SJCRH30 (cell line): ENCODE data around the gene ARHGDIA. TPM values are rescaled to one million over a fixed set of nuclear protein-coding genes. Genes with fewer than 3 reads are reported as not detected.
"Not testable (repeated sequence)": the region's sequence is repeated elsewhere in the genome, so short reads cannot be mapped to it uniquely, and the experiment has no call there.

ENCODE experiments used
- DNase-seq, 2 experiments: peaks; one replicate each; pipeline ENCODE4 v3.0.0-alpha.2; 2015 to 2020
- H3K27ac ChIP-seq: fragments of 250-450 bp; sonication (Bioruptor Pico); 2 replicates; pipeline ENCODE4 v1.5.1; 2020; ENCODE audit warnings: mild to moderate bottlenecking, moderate library complexity
- H3K27me3 ChIP-seq: fragments of 250-450 bp; sonication (Bioruptor Pico); 2 replicates; pipeline ENCODE4 v1.5.1; 2020; ENCODE audit warnings: mild to moderate bottlenecking, moderate library complexity
- H3K36me3 ChIP-seq: fragments of 250-450 bp; sonication (Bioruptor Pico); 2 replicates; pipeline ENCODE4 v1.5.1; 2020; ENCODE audit warnings: mild to moderate bottlenecking, moderate library complexity
- H3K4me1 ChIP-seq: fragments of 250-450 bp; sonication (Bioruptor Pico); 2 replicates; pipeline ENCODE4 v1.5.1; 2020; ENCODE audit warnings: mild to moderate bottlenecking, moderate library complexity
- H3K4me3 ChIP-seq: fragments of 250-450 bp; sonication (Bioruptor Pico); 2 replicates; pipeline ENCODE4 v1.5.1; 2020; ENCODE audit warnings: mild to moderate bottlenecking, moderate library complexity
- H3K9me3 ChIP-seq: fragments of 250-450 bp; sonication (Bioruptor Pico); replicated peaks from 2 replicates; pipeline ENCODE4 v1.5.1; 2020; ENCODE audit warnings: mild to moderate bottlenecking, moderate library complexity
- total RNA-seq: library from RNA; depleted of rRNA; stranded (reverse); fragments of >200 nt; shearing (Covaris generic); gene quantifications from 2 replicates; pipeline ENCODE4 v1.2.3, GENCODE V29; 2014

The ARHGDIA gene
- total RNA-seq, 1 experiment from 2014 or later: 216 TPM

DNA sequence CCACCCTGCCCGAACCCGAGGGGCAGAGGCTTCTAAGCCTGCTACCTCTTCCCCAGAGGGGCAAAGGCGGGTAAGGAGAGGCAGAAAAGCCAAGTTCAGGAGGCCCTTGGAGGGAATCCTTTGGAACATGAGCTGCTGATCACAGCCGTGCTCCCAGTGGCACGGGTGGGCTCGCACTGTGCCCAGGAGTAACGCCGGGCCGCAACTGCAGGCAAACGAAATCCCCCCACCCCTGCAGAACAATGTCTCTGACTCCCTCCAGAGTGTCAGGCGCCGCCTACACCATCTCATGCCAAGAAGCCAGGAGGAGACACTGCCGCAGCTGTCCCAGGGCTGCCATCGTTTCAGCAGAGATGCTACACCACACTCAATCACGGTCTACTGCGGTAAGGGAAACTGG, 19.7 kb downstream of the ARHGDIA start:
- no peaks in the 10 kb centered on the region for H3K9me3 ChIP-seq

GRCh38 chr17:81849457-81849856, 21.7 kb downstream of the ARHGDIA start:
- Histone ChIP-seq H3K4me1 (no peaks in the 10 kb centered on the region), H3K27me3 (no peaks in the 10 kb centered on the region), H3K36me3 (peaks cover 88% of the 10 kb centered on the region), H3K9me3 (no peaks in the 10 kb centered on the region), H3K27ac (no peak overlapping the region), H3K4me3 (no peak overlapping the region)
- DNase-seq: no peak

More for the DNA sequence above, 19.7 kb downstream of the ARHGDIA start:
- Histone ChIP-seq H3K4me1 (no peaks in the 10 kb centered on the region), H3K36me3 (peaks cover 77% of the 10 kb centered on the region), H3K27me3 (no peaks in the 10 kb centered on the region), H3K4me3 (no peak overlapping the region), H3K27ac (no peak overlapping the region)
- no peak for DNase-seq

GRCh38 chr17:81846743-81847689, 24.1 kb downstream of the ARHGDIA start:
- no peak overlapping the region for H3K4me3 ChIP-seq
- no peak for DNase-seq
- H3K9me3 ChIP-seq: no peaks in the 10 kb centered on the region
- no peaks in the 10 kb centered on the region for H3K4me1 ChIP-seq
- peaks cover 89% of the 10 kb centered on the region for H3K36me3 ChIP-seq
- no peak overlapping the region for H3K27ac ChIP-seq
- H3K27me3 ChIP-seq: no peaks in the 10 kb centered on the region

DNA sequence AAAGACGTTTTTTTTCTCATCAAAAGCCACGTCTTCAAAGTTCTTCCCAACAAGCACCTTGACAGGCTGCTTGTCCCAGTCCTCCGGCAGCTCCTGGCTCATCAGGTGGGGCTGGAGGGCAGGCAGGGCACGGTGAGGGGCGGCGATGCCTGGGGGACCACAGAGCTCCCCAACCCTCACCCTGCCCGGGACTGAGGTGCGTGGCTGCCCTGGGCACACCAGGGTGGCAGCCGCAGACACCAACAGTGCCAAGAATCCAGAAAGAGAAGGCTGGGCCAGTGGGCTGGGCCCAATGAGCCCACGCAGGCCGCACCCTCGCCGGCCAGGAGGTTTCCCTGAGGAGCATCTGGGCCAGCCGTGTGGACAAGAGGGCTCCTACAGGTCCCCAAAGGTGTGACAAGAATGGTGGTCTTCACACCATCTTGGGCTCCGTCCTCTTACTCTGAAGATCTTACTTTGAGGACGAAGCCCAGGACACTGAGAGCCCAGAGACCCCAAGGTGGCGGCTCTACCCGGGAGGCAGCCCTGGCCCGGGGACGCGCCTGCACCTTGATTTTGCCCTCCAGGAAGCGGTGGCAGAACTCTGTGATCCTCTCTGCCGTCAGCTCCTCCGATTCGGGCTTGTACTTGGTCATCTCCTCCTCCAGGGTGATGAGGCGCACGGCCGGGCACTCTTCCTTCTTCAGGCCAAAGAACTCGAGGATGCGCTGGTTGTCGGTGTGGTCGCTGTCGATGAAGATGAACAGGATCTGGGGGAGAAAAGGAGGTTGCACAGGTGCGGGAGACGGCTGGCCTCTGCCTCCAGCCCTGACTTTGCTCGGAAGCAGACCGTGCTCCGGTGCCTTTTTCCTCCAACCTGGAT, 25.0 kb downstream of the ARHGDIA start:
- Histone ChIP-seq H3K27ac (no peak overlapping the region), H3K36me3 (peaks cover 80% of the 10 kb centered on the region), H3K27me3 (no peaks in the 10 kb centered on the region), H3K4me3 (no peak overlapping the region), H3K9me3 (no peaks in the 10 kb centered on the region), H3K4me1 (peaks cover 4% of the 10 kb centered on the region)
- no peak for DNase-seq

DNA sequence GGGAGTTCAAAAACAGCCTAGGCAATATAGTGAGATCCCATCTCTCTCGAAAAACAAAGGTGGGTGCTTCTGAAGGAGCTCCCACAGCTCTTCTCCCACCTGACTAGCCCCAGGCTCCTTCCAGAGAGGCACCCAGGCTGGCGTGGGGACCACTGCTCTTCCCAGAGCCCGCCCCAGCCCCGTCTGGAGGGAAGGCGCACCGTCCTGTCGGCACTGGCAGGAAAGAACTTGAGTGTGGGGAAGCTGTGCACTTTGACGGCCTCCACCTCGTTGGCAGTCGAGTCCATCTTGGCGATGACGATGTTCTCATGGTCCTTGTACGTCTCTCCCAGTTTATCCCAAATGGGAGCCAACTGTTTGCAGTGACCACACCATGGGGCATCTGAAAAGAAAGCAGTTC, 25.8 kb downstream of the ARHGDIA start:
- no peak for DNase-seq
- Histone ChIP-seq H3K4me1 (peaks cover 12% of the 10 kb centered on the region), H3K36me3 (peaks cover 74% of the 10 kb centered on the region), H3K27ac (no peak overlapping the region), H3K4me3 (no peak overlapping the region), H3K9me3 (no peaks in the 10 kb centered on the region), H3K27me3 (no peaks in the 10 kb centered on the region)

GRCh38 chr17:81844887-81845286, 26.2 kb downstream of the ARHGDIA start:
- H3K9me3 ChIP-seq: no peaks in the 10 kb centered on the region
- peaks cover 13% of the 10 kb centered on the region for H3K4me1 ChIP-seq
- H3K36me3 ChIP-seq: peaks cover 71% of the 10 kb centered on the region
- no peak overlapping the region for H3K4me3 ChIP-seq
- no peaks in the 10 kb centered on the region for H3K27me3 ChIP-seq
- H3K27ac ChIP-seq: no peak overlapping the region
- DNase-seq: no peak

DNA sequence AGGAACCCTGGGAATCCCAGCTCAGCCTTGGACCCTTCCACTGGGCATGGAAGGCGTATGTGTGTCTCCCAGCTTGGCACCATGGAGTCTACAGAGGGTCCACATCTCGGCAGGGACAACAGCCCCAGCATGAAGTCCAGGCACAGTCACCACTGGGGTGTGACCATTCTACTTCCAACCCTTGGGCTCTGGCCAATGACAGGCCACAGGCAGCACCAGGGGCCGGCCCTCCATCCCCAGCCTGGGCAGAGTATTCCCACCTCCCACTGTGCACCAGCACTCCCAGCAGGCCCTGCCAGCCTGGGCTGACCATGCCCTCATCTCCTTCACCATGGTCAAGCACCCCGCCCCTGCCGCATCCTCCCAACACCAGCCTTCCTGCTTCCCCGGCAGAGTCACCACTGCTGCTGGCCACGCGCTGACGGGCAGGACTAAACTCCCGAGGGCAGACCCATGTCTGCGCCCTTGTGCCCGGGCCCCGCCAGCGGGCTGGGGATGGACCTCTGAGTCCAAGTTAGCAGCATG, 26.7 kb downstream of the ARHGDIA start:
- Histone ChIP-seq H3K27me3 (no peaks in the 10 kb centered on the region), H3K27ac (no peak overlapping the region), H3K4me1 (peaks cover 13% of the 10 kb centered on the region), H3K9me3 (no peaks in the 10 kb centered on the region), H3K4me3 (no peak overlapping the region), H3K36me3 (peaks cover 69% of the 10 kb centered on the region)
- DNase-seq: no peak

GRCh38 chr17:81843713-81844326, 27.3 kb downstream of the ARHGDIA start:
- Histone ChIP-seq H3K27ac (no peak overlapping the region), H3K36me3 (peaks cover 64% of the 10 kb centered on the region), H3K9me3 (no peaks in the 10 kb centered on the region), H3K4me3 (no peak overlapping the region), H3K4me1 (peaks cover 13% of the 10 kb centered on the region), H3K27me3 (no peaks in the 10 kb centered on the region)
- no peak for DNase-seq

- no peaks in the 10 kb centered on the region for H3K9me3 ChIP-seq
- H3K27me3 ChIP-seq: no peaks in the 10 kb centered on the region
- DNase-seq: no peak
- no peak overlapping the region for H3K4me3 ChIP-seq
- H3K4me1 ChIP-seq: peaks cover 13% of the 10 kb centered on the region
- H3K27ac ChIP-seq: no peak overlapping the region
- H3K36me3 ChIP-seq: peaks cover 56% of the 10 kb centered on the region
Measured at GRCh38 chr17:81842725-81843504, 28.2 kb downstream of the ARHGDIA start.

GRCh38 chr17:81842378-81842724, 28.8 kb downstream of the ARHGDIA start:
- H3K36me3 ChIP-seq: peaks cover 51% of the 10 kb centered on the region

DNA sequence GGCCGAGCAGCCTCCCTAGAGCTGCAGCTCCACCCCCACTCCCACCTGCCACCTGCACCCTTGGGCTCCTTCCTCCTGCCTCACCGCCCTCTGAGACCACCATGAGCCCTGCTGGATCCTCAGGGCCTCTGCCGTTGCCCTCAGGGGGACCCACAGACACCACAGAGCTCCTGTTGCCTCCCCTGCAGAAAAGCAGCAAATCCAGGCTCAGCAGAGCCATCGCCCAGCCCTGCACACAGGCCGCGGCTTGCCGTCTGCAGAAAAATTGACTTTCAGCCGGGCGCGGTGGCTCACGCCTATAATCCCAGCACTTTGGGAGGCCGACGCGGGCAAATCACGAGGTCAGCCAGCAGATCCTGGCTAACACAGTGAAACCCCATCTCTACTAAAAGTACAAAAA, 29.3 kb downstream of the ARHGDIA start:
- peaks cover 46% of the 10 kb centered on the region for H3K36me3 ChIP-seq
- no peak for DNase-seq

More at GRCh38 chr17:81842378-81842724, 28.8 kb downstream of the ARHGDIA start:
- no peaks in the 10 kb centered on the region for H3K27me3 ChIP-seq
- H3K27ac ChIP-seq: no peak overlapping the region
- H3K4me3 ChIP-seq: no peak overlapping the region
- no peak for DNase-seq
- no peaks in the 10 kb centered on the region for H3K9me3 ChIP-seq
- peaks cover 13% of the 10 kb centered on the region for H3K4me1 ChIP-seq

DNA sequence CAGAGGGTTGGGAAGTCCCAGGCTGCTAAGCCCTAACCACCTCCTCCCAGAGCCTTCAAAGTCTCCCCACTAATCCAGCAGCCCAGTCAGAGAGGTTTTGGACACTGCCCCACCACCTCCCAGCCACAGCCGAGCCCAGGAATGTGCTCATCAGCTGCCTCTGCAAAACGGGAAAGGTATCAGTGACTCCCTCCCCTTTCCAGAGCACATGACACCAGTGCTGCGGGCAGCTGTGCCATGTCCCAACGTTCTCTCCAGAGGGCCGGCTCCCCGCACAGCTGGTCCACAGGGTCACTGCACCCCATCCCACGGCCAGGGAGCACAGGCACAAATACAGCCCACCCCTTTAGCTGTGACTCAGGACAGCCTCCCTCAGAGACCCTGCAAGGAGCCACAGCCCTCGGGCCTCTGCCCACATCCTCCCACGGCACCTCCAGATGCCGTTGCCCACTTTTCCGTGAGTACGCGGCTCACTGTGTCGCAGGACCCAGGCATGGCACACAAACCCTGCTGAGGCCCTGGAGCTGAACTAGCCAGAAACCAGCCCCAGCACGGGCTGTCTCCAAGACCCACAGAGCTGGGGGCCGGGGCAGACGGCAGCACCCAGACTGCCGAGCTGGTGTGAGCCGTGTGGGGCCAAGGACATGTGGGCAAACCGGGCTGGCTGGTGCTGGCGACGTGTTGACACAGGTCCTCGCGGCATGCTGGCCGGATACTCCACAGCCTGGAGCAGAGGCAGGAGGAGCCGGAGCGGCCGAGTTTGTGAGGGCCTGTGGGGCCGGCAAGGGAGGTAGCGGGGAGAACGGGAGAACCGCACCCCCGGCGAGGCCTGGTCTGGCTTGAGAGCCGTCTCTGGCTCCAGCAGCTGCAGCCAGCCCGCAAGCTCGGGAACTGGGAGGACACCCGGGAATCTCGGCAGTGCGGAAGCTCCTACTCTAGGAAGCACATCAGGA, 30.0 kb downstream of the ARHGDIA start:
- Histone ChIP-seq H3K4me3 (no peak overlapping the region), H3K27ac (peak overlapping the region; percentile 6; the same call in 1 of the 2 replicates), H3K36me3 (peaks cover 39% of the 10 kb centered on the region), H3K27me3 (no peaks in the 10 kb centered on the region), H3K9me3 (no peaks in the 10 kb centered on the region), H3K4me1 (peaks cover 13% of the 10 kb centered on the region)
- DNase-seq: peak; percentile 77 to 80

More for the DNA sequence above, 29.3 kb downstream of the ARHGDIA start:
- no peaks in the 10 kb centered on the region for H3K27me3 ChIP-seq
- H3K27ac ChIP-seq: no peak overlapping the region
- no peaks in the 10 kb centered on the region for H3K9me3 ChIP-seq
- peaks cover 13% of the 10 kb centered on the region for H3K4me1 ChIP-seq
- no peak overlapping the region for H3K4me3 ChIP-seq

- peaks cover 29% of the 10 kb centered on the region for H3K36me3 ChIP-seq
- peaks cover 13% of the 10 kb centered on the region for H3K4me1 ChIP-seq
- not testable (repeated sequence) for DNase-seq, H3K4me3 ChIP-seq, H3K27me3 ChIP-seq, H3K27ac ChIP-seq, H3K9me3 ChIP-seq
Measured at GRCh38 chr17:81840059-81840458, 31.1 kb downstream of the ARHGDIA start.
